Body of pancreas (tissue), 4 donors: ENCODE data around the gene BUB1B.

ENCODE experiments used
- POLR2A ChIP-seq, 3 donors: fragments of 450-650 bp; IDR thresholded peaks; one replicate each; pipeline ENCODE4 v1.6.1; 2016; ENCODE audit warnings: antibody characterized with exemption in 3 of 3, mild to moderate bottlenecking in 2 of 3
- TF ChIP-seq, protein P1 (sequence below), 7 experiments: fragments of 450-650 bp in 4 of 7; fragments of 200-600 bp in 3 of 7; sonication (generic) in 3 of 7; IDR thresholded peaks; one replicate each; pipeline ENCODE4 v1.5.1; 2016 to 2019; ENCODE audit warnings: antibody characterized with exemption in 7 of 7

DNA sequence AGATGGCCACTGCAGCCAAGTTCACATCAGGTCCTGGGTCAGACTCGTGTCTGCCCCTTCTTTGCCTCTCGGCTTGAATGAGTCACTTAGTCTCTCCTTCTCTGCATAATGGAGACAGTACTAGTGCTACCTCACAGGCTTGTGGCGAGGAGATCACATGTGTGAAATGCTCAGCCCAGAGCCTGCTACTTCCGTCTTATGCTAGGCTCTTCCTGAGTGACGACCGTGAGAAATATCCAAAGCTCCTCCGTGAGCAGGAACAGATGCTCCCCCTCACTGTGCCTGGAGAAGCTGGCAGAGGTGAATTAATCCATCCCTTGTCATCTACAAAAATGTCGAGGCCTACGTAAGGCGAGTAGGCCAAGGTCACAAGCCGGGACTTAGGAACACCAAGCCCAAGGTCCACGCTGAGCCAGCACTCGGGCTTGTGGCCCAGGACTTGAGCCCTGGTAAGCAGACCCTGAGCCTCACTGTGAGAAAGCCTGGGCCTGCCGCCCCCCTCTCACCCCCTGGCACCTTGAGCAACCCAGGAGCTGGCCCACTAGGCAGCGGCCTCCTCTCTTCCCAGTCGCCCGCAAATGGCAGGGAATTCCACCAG, 95.9 kb downstream of the BUB1B start:
- TF ChIP-seq, protein P1, sequence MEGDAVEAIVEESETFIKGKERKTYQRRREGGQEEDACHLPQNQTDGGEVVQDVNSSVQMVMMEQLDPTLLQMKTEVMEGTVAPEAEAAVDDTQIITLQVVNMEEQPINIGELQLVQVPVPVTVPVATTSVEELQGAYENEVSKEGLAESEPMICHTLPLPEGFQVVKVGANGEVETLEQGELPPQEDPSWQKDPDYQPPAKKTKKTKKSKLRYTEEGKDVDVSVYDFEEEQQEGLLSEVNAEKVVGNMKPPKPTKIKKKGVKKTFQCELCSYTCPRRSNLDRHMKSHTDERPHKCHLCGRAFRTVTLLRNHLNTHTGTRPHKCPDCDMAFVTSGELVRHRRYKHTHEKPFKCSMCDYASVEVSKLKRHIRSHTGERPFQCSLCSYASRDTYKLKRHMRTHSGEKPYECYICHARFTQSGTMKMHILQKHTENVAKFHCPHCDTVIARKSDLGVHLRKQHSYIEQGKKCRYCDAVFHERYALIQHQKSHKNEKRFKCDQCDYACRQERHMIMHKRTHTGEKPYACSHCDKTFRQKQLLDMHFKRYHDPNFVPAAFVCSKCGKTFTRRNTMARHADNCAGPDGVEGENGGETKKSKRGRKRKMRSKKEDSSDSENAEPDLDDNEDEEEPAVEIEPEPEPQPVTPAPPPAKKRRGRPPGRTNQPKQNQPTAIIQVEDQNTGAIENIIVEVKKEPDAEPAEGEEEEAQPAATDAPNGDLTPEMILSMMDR (IDR thresholded peaks at IDR 0.05), result no peak
- peak in 2 of 3 donors; percentile 9 to 20 for TF ChIP-seq POLR2A (IDR thresholded peaks at IDR 0.05)
